ENCODE results near the gene GPC6.

GPC6 gene

DNA sequence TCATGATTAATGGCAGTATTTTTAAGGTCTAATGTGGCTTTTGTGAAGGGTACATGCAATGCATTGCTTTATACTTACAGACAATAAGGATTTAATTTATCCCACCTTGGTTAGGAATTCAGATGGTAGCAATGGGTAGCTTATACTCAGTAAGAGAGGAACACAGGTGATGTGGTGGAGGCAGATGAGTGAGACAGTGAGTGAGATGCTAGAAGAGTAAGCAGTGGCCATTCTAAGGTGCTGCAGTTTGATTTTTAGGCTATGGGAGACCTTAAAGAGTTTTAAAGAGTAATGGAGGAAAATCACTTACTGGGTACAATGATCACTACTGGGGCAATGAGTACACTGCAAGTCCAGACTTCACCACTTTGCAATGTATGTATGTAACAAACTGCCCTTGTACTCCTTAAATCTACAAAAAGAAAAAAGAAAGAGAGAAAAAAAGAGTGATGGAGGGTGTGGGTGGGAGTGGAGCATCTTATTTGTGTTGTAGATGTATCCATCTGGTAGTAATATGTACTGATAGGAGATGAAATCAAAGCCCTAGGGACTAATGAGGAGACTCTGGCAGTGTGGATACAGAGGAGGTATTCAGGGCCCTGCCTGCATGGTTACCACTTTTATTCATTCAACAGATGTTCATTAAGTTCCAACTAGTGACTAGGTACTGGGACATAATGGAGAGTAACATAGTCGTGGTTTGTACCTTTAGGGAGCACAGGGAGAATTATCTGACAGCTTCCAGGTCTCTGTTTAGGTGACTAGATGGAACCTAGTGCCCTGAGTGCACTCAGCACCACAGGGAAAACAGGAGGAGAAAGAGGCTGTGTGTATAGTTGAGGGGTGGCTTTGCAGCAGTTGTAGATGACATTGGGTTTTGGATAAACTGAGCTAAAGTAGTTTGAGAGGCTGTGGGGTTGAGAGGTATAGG is 99.0 kb downstream of the GPC6 start:
- no peak for DNase-seq

- DNase-seq: no peak
These were observed 99.7 kb downstream of the GPC6 start for GRCh38 chr13:93326234-93326811.

DNA sequence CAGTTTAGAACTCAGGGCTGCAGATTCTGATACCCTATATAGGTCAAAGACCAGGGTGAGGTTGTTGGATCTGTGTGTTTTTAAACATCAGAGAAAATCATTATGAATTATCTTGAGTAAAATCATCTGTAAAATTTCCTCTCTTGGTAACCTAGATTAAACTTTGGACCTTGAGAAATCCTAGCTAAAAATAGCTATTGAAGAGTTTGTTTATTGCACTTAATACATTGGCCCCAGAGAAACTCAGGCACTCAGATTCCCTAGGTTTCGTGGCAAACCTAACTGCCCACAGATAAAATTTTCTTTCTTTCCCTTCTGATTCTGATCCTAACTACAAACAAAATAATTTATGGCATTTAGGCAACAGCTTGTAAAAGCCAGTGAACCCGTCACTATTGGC is 102.3 kb downstream of the GPC6 start:
- no peak for DNase-seq

- no peak for DNase-seq
These were observed 110.1 kb downstream of the GPC6 start for GRCh38 chr13:93336728-93337127.

GRCh38 chr13:93338030-93338429 is 111.4 kb downstream of the GPC6 start:
- no peak for DNase-seq

GRCh38 chr13:93338906-93339305 is 112.3 kb downstream of the GPC6 start:
- DNase-seq: no peak

DNA sequence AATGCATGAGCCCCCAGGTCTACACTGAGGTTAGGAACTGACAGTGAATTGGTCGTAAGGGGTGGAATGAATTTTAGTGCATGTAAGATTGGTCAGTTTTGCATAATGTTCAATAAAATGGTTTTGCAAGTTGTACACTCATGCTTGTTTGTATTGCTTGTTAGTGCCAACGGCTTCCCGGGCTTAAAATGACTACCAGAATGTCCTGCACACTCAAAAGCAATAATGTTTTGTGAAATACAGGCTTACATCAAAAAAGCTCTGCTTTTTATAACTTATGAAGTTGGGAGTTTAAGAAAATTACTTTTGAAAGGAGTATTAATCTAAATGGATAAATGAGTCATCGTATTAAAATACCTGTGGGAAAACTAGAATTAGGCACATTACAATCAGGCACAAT is 112.9 kb downstream of the GPC6 start:
- no peak for DNase-seq

DNA sequence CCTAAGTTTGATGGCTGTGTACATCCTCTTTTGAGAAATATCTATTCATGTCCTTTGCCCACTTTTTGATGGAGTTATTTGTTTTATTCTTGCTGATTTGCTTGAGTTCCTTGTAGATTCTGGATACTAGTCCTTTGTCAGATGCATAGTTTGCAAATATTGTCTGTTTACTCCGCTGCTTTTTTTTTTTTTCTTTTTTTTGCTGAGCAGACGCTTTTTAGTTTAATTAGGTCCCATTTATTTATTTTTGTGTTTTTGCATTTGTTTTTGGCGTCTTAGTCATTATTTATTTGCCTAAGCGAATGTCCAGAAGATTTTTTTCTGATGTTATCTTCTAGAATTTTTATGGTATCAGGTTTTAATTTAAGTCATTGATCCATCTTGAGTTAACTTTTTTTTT is 114.9 kb downstream of the GPC6 start:
- no peak for DNase-seq

DNA sequence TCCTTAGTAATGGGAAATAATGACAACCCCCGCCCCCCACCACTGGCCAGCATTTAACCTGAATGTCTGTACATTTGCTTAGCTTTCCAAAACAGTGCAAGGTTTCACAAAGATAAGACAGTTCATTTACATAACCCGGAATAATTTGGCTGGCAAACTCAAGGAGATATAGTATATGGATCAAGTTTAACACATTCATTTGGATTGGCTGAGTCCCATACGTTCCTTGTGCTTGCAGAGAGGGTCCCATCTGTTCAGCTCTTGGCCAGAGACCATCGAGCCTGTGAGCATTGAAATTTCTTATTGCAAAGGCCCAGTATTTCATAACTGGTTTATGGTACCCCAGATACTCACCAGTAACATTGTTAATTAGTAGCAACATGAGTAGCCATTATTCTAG is 116.5 kb downstream of the GPC6 start:
- no peak for DNase-seq

GRCh38 chr13:93344048-93344705 is 117.6 kb downstream of the GPC6 start:
- DNase-seq: no peak

- no peak for DNase-seq
These were observed 118.4 kb downstream of the GPC6 start for GRCh38 chr13:93345024-93345423.

DNA sequence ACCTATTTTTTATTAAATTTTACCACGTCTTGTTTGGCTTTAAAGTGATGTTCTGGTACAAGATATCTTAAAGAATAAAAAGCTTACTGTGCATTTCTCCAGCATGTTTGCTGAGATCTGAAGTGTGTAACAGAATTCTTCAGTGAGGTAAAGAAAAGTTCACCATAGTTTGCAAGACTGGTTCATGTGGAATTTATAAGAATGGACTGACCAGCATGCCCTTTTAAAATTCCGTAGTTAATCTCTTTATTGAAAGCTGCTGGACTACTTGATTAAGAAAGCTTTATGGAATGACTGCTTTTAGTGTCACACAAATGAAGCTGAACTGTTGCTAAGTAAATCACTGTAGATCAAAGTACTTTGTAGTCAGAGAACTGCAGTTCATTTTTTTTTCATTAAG is 119.2 kb downstream of the GPC6 start:
- DNase-seq: no peak

DNA sequence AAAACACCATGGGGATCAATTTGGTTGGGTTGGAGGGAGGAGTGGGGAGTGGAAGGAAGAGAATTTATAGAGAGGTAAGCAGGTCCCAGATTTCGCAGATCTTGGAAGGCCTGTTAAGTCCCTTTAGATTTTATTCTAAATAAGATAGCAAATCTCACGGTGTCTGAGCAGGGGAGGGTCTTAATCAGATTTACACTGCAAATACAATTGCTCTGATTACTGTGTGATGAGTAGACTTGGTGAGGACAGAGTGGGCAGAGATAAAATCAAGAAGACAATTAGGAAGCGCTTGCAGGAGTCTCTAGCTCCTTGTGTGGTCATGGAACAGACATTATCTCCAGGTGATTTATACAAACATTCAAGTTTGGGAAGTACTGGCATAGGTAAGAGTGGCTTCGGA is 126.0 kb downstream of the GPC6 start:
- DNase-seq: no peak

GRCh38 chr13:93355094-93355493 is 128.5 kb downstream of the GPC6 start:
- no peak for DNase-seq

- no peak for DNase-seq
These were observed 129.9 kb downstream of the GPC6 start for GRCh38 chr13:93356469-93356868.

GRCh38 chr13:93360021-93360420 is 133.4 kb downstream of the GPC6 start:
- no peak for DNase-seq

- DNase-seq: no peak
These were observed 135.1 kb downstream of the GPC6 start for GRCh38 chr13:93361703-93362102.

DNA sequence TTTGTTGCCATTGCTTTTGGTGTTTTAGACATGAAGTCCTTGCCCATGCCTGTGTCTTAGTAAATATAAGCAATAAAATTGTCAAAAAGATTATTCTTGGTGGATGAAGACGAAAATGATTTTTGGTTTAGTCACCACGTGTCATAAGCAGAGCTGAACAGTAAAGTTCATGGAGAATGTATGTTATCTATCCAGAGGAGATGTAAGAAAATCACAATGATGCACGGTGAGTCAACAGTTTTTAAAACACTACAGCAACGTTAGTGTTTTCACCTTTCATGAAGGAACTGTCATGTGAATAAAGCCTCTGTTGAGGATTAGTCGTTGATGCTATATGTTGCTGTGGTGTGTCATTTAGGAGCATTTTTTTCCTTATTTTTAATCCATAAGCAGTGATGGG is 137.6 kb downstream of the GPC6 start:
- no peak for DNase-seq

- DNase-seq: no peak
These were observed 141.7 kb downstream of the GPC6 start for GRCh38 chr13:93368296-93368695.

GRCh38 chr13:93368718-93369117 is 142.1 kb downstream of the GPC6 start:
- no peak for DNase-seq

DNA sequence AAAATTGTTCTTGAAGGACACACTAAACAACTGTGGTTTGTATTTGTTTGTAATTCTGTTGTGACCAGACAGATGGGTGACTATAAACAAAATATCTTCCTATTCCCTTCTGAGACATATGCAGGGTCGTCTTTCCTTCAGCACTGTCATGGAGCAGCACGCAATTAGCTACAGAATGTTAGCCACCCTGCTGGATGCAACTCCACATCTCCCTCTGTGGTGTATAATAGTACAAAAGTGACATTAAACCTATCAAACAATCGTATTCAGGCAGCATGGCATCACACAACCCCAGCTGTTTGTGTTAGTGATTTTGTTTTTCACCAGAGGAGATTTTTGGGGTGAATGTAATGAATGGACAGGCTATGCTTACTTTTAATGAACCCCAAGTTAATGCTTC is 146.2 kb downstream of the GPC6 start:
- no peak for DNase-seq

- DNase-seq: no peak
These were observed 148.9 kb downstream of the GPC6 start for GRCh38 chr13:93375491-93375890.

DNA sequence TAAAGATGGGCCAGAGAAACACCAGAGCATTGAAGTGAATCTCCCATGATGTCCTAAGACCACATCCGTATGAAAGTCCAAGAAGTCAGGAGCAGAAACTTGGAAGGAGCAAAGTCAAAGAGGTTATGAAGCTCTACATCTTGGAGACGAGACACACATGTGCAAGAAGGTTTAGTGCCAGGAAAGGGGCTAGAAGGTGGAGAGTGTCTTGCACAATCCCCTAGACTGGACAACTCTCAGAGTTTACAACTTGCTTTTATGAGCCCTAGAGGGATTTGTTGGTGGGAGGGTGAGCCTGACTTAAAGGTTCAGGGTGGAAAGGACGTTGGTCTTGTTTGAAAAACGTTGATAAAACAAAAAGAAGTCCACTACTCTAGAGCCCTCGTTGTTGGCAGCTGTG is 150.6 kb downstream of the GPC6 start:
- DNase-seq: no peak

GRCh38 chr13:93378184-93378583 is 151.6 kb downstream of the GPC6 start:
- DNase-seq: no peak
